Breast epithelium (tissue), 4 donors: ENCODE results near the gene WFDC8. TPM values are rescaled to one million over a fixed set of nuclear protein-coding genes. Genes with fewer than 3 reads are reported as not detected.

ENCODE experiments used
- DNase-seq, 2 donors: peaks; one replicate each; pipeline ENCODE4 v3.0.0-alpha.2; 2019; ENCODE audit warnings: low spot score in 2 of 2
- H3K27ac ChIP-seq, 2 donors: fragments of 200-600 bp; sonication (generic) in 1 of 2; one replicate each; pipeline ENCODE4 v1.5.1; 2016 to 2019; ENCODE audit warnings: mild to moderate bottlenecking in 1 of 2
- H3K27me3 ChIP-seq, 2 donors: fragments of 200-600 bp; sonication (generic) in 1 of 2; one replicate each; pipeline versions ENCODE4 v1.5.1 to v1.6.0; 2017 to 2019; ENCODE audit warnings: control low read depth in 1 of 2, mild to moderate bottlenecking in 1 of 2
- H3K36me3 ChIP-seq: fragments of 200-600 bp; one replicate; pipeline ENCODE4 v1.5.1; 2019
- H3K4me1 ChIP-seq, 2 donors: fragments of 200-600 bp; sonication (generic); one replicate each; pipeline ENCODE4 v1.5.1; 2016 to 2019; ENCODE audit warnings: control low read depth in 1 of 2
- H3K4me3 ChIP-seq, 3 donors: fragments of 200-600 bp; sonication (generic); 1 replicate in 2 of 3; 2 replicates in 1 of 3; pipeline ENCODE4 v1.5.1; 2016 to 2019; ENCODE audit warnings: mild to moderate bottlenecking in 3 of 3, moderate library complexity in 2 of 3
- H3K9me3 ChIP-seq, 2 donors: fragments of 200-600 bp; sonication (generic) in 1 of 2; one replicate each; pipeline ENCODE4 v1.5.1; 2016 to 2019; ENCODE audit warnings: control low read depth in 1 of 2
- POLR2A ChIP-seq: fragments of 450-650 bp; IDR thresholded peaks from one replicate; pipeline ENCODE4 v1.6.1; 2016; ENCODE audit warnings: antibody characterized with exemption, mild to moderate bottlenecking, moderate library complexity
- POLR2AphosphoS5 ChIP-seq, 3 donors: sonication (generic); formaldehyde crosslinking; IDR thresholded peaks; one replicate each; pipeline ENCODE4 v1.6.1; 2017; ENCODE audit warnings: antibody characterized with exemption in 3 of 3
- intact Hi-C: fragments of 100-400 bp; cut with DNase I; formaldehyde crosslinking; loops from one replicate; pipeline ENCODE4 v1.15.1; 2023; ENCODE audit warnings: low total_unique reads
- total RNA-seq, 3 donors: library from RNA; depleted of rRNA; stranded (reverse); fragments of >200 nt; gene quantifications; one replicate each; pipeline ENCODE4 v1.1.0, GENCODE V29; 2016
- TF ChIP-seq, protein P1 (sequence below), 3 donors: fragments of 450-650 bp; IDR thresholded peaks; one replicate each; pipeline ENCODE4 v1.5.1; 2016 to 2017; ENCODE audit warnings: antibody characterized with exemption in 3 of 3, mild to moderate bottlenecking in 3 of 3, moderate library complexity in 3 of 3

The WFDC8 gene
- total RNA-seq, 3 donors from 2014 or later: not detected

GRCh38 chr20:45507011-45507820, 71.9 kb downstream of the WFDC8 start:
- Histone ChIP-seq H3K27me3 (peaks cover 0 to 5% of the 10 kb centered on the region in 2 donors), H3K4me1 (no peaks in the 10 kb centered on the region), H3K36me3 (no peaks in the 10 kb centered on the region), H3K9me3 (no peaks in the 10 kb centered on the region), H3K27ac (no peak overlapping the region), H3K4me3 (no peak overlapping the region)
- no peak for DNase-seq
- intact Hi-C loops: no loop called here
- TF ChIP-seq POLR2AphosphoS5 (IDR thresholded peaks at IDR 0.05) (no peak), POLR2A (no peak)
- TF ChIP-seq, protein P1, sequence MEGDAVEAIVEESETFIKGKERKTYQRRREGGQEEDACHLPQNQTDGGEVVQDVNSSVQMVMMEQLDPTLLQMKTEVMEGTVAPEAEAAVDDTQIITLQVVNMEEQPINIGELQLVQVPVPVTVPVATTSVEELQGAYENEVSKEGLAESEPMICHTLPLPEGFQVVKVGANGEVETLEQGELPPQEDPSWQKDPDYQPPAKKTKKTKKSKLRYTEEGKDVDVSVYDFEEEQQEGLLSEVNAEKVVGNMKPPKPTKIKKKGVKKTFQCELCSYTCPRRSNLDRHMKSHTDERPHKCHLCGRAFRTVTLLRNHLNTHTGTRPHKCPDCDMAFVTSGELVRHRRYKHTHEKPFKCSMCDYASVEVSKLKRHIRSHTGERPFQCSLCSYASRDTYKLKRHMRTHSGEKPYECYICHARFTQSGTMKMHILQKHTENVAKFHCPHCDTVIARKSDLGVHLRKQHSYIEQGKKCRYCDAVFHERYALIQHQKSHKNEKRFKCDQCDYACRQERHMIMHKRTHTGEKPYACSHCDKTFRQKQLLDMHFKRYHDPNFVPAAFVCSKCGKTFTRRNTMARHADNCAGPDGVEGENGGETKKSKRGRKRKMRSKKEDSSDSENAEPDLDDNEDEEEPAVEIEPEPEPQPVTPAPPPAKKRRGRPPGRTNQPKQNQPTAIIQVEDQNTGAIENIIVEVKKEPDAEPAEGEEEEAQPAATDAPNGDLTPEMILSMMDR (IDR thresholded peaks at IDR 0.05): no peak

DNA sequence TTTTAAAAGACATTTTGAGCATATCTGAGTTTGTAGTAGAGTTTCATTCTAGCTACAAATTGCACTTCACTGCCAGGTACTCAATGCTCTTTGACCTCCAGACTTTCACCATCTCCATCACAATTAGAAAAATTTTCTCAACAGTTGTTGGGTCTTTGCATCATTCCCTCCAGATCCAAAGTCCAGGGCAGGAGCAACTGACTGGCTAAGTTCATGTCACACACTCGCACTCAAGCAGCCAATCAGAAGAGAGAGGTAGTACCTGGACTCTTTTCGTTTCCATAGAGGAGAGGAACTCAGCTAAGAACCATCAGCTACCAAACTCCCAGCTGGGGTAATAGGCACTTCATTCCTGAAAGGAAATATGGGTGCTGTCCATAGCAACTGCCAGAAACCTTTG, 72.7 kb downstream of the WFDC8 start:
- no peaks in the 10 kb centered on the region for H3K4me1 ChIP-seq
- H3K27ac ChIP-seq: no peak overlapping the region
- no peak overlapping the region for H3K4me3 ChIP-seq
- no peaks in the 10 kb centered on the region for H3K36me3 ChIP-seq
- peaks cover 0 to 5% of the 10 kb centered on the region in 2 donors for H3K27me3 ChIP-seq
- intact Hi-C loops: no loop called here
- H3K9me3 ChIP-seq: no peaks in the 10 kb centered on the region
- no peak for DNase-seq
- TF ChIP-seq POLR2AphosphoS5 (IDR thresholded peaks at IDR 0.05) (no peak), POLR2A (no peak)
- TF ChIP-seq, protein P1 (IDR thresholded peaks at IDR 0.05): no peak

- intact Hi-C loops: no loop called here
- no peaks in the 10 kb centered on the region for H3K36me3 ChIP-seq
These were observed 75.7 kb downstream of the WFDC8 start for GRCh38 chr20:45503403-45503802.

GRCh38 chr20:45502561-45502960, 76.5 kb downstream of the WFDC8 start:
- intact Hi-C loops: no loop called here
- Histone ChIP-seq H3K36me3 (no peaks in the 10 kb centered on the region), H3K27ac (no peak overlapping the region), H3K4me3 (no peak overlapping the region), H3K4me1 (no peaks in the 10 kb centered on the region), H3K9me3 (no peaks in the 10 kb centered on the region), H3K27me3 (peaks cover 0 to 9% of the 10 kb centered on the region in 2 donors)
- TF ChIP-seq, protein P1 (IDR thresholded peaks at IDR 0.05): no peak
- TF ChIP-seq POLR2AphosphoS5 (IDR thresholded peaks at IDR 0.05): no peak
- no peak for TF ChIP-seq POLR2A
- DNase-seq: no peak

More at GRCh38 chr20:45503403-45503802, 75.7 kb downstream of the WFDC8 start:
- Histone ChIP-seq H3K9me3 (no peaks in the 10 kb centered on the region), H3K27me3 (peaks cover 0 to 5% of the 10 kb centered on the region in 2 donors), H3K27ac (no peak overlapping the region), H3K4me1 (no peaks in the 10 kb centered on the region), H3K4me3 (no peak overlapping the region)
- no peak for DNase-seq
- TF ChIP-seq POLR2AphosphoS5 (IDR thresholded peaks at IDR 0.05): no peak

Other genes with a start within 250 kb of the WFDC8 start
- 100 to 1,000 TPM in 2 of 3 donors, 10 to 100 TPM in 1; 29.4 to 337 (median 121) TPM for gene SDC4, start 230.9 kb downstream of the WFDC8 start, total RNA-seq
- 10 to 100 TPM; 30.8 to 56.3 (median 47.3) TPM for gene SYS1, start 216.1 kb downstream of the WFDC8 start, total RNA-seq
- gene TP53TG5, start 201.0 kb downstream of the WFDC8 start, total RNA-seq: 1 to 10 TPM in 1 of 3 donors, not detected in 2; 1.3 TPM
- gene DBNDD2, start 171.0 kb downstream of the WFDC8 start, total RNA-seq: 10 to 100 TPM; 32.2 to 49.2 (median 44.5) TPM
- gene PIGT, start 163.1 kb downstream of the WFDC8 start, total RNA-seq: 100 to 1,000 TPM in 1 of 3 donors, 10 to 100 TPM in 2; 74.1 to 103 (median 76.7) TPM
- gene WFDC2, start 109.5 kb downstream of the WFDC8 start, total RNA-seq: 100 to 1,000 TPM in 1 of 3 donors, 10 to 100 TPM in 1, not detected in 1; 43.9 to 106 TPM
- gene SPINT3, start 63.7 kb downstream of the WFDC8 start, total RNA-seq: not detected
- not detected for gene WFDC6, start 39.8 kb downstream of the WFDC8 start, total RNA-seq
- not detected for gene EPPIN, start 31.9 kb downstream of the WFDC8 start, total RNA-seq
- gene WFDC10A, start 50.5 kb upstream of the WFDC8 start, total RNA-seq: not detected
- not detected for gene WFDC9, start 52.0 kb upstream of the WFDC8 start, total RNA-seq
- not detected for gene WFDC11, start 91.0 kb upstream of the WFDC8 start, total RNA-seq
- not detected for gene WFDC13, start 122.8 kb upstream of the WFDC8 start, total RNA-seq
- not detected for gene WFDC10B, start 125.7 kb upstream of the WFDC8 start, total RNA-seq
- gene SPINT4, start 143.1 kb upstream of the WFDC8 start, total RNA-seq: not detected
- gene WFDC3, start 212.6 kb upstream of the WFDC8 start, total RNA-seq: under 1 TPM in 1 of 3 donors, not detected in 2; 0.73 TPM
- gene DNTTIP1, start 212.7 kb upstream of the WFDC8 start, total RNA-seq: 10 to 100 TPM; 20.8 to 33.8 (median 26.2) TPM
- gene UBE2C, start 233.4 kb upstream of the WFDC8 start, total RNA-seq: 1 to 10 TPM in 2 of 3 donors, under 1 TPM in 1; 0.98 to 5.9 (median 1.2) TPM
- gene TNNC2, start 248.0 kb upstream of the WFDC8 start, total RNA-seq: 1 to 10 TPM; 2.0 to 4.8 (median 2.6) TPM